Measurements from ENCODE around the gene TP63. TPM values are rescaled to one million over a fixed set of nuclear protein-coding genes. Genes with fewer than 3 reads are reported as not detected.

Gene TP63
- total and polyA plus RNA-seq, 12 donors = 0.11 to 0.84 (median 0.16) TPM; not detected in 1

GRCh38 chr3:189737071-189737470 lies 105.9 kb downstream of the TP63 start:
- H3K4me1 ChIP-seq (replicated peaks in 1 of 2) = no peaks in the 10 kb centered on the region
- no peak for DNase-seq
- TF ChIP-seq POLR2A (IDR thresholded peaks at IDR 0.05) = no peak
- TF ChIP-seq, protein P1, sequence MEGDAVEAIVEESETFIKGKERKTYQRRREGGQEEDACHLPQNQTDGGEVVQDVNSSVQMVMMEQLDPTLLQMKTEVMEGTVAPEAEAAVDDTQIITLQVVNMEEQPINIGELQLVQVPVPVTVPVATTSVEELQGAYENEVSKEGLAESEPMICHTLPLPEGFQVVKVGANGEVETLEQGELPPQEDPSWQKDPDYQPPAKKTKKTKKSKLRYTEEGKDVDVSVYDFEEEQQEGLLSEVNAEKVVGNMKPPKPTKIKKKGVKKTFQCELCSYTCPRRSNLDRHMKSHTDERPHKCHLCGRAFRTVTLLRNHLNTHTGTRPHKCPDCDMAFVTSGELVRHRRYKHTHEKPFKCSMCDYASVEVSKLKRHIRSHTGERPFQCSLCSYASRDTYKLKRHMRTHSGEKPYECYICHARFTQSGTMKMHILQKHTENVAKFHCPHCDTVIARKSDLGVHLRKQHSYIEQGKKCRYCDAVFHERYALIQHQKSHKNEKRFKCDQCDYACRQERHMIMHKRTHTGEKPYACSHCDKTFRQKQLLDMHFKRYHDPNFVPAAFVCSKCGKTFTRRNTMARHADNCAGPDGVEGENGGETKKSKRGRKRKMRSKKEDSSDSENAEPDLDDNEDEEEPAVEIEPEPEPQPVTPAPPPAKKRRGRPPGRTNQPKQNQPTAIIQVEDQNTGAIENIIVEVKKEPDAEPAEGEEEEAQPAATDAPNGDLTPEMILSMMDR (IDR thresholded peaks at IDR 0.05) = no peak
- no peaks in the 10 kb centered on the region for H3K27me3 ChIP-seq
- H3K9me3 ChIP-seq (replicated peaks in 1 of 3) = no peaks in the 10 kb centered on the region
- intact Hi-C loops (cut with DNase I) = no loop called here
- H3K36me3 ChIP-seq (replicated peaks in 1 of 2) = no peaks in the 10 kb centered on the region
- WGBS, 4 donors = 87 to 95% (median 92%) methylated on average over 2 of the region's 2 CpGs
- H3K27ac ChIP-seq = no peak overlapping the region
- H3K4me3 ChIP-seq = no peak overlapping the region

GRCh38 chr3:189737619-189738018 lies 106.4 kb downstream of the TP63 start:
- TF ChIP-seq, protein P1 (IDR thresholded peaks at IDR 0.05) = no peak
- no peak for TF ChIP-seq POLR2A (IDR thresholded peaks at IDR 0.05)
- intact Hi-C loops (cut with DNase I) = no loop called here
- no peaks in the 10 kb centered on the region for H3K27me3 ChIP-seq

DNA sequence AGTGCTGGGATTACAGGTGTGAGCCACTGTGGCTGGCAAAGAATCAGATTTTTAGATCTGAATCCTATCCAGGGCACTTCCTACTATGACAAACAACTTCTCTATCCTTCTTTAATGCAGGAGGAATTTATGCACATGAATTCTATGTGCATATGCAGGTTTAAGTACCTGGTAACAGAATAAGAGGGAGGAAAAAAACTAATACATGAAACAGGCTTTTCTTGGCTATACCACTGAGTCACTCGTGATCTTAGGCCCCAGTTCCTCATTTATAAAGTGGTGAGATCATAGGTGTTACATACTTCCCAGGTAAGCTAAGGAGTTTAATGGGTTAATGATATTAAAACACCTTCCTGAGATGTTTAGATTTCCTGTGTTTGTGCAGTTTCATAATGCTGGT lies 108.2 kb downstream of the TP63 start:
- WGBS, 4 donors = 68 to 78% (median 77%) methylated on average over 1 of the region's 1 CpG
- Histone ChIP-seq H3K27me3 (no peaks in the 10 kb centered on the region), H3K9me3 (replicated peaks in 1 of 3) (no peaks in the 10 kb centered on the region), H3K4me3 (no peak overlapping the region), H3K27ac (no peak overlapping the region), H3K4me1 (replicated peaks in 1 of 2) (no peaks in the 10 kb centered on the region), H3K36me3 (replicated peaks in 1 of 2) (no peaks in the 10 kb centered on the region)
- intact Hi-C loops (cut with DNase I) = no loop called here
- TF ChIP-seq, protein P1 (IDR thresholded peaks at IDR 0.05) = no peak
- TF ChIP-seq POLR2A (IDR thresholded peaks at IDR 0.05) = no peak
- no peak for DNase-seq

More at GRCh38 chr3:189737619-189738018, 106.4 kb downstream of the TP63 start:
- 82 to 90% (median 89%) methylated on average over 2 of the region's 2 CpGs for WGBS, 4 donors
- H3K4me1 ChIP-seq (replicated peaks in 1 of 2) = no peaks in the 10 kb centered on the region
- H3K36me3 ChIP-seq (replicated peaks in 1 of 2) = no peaks in the 10 kb centered on the region
- no peak overlapping the region for H3K27ac ChIP-seq
- DNase-seq = no peak
- H3K4me3 ChIP-seq = no peak overlapping the region
- no peaks in the 10 kb centered on the region for H3K9me3 ChIP-seq (replicated peaks in 1 of 3)

GRCh38 chr3:189740156-189740555 lies 109.0 kb downstream of the TP63 start:
- DNase-seq = no peak
- Histone ChIP-seq H3K27me3 (no peaks in the 10 kb centered on the region), H3K4me1 (replicated peaks in 1 of 2) (no peaks in the 10 kb centered on the region), H3K36me3 (replicated peaks in 1 of 2) (no peaks in the 10 kb centered on the region), H3K9me3 (replicated peaks in 1 of 3) (peaks cover 0 to 4% (median 0%) of the 10 kb centered on the region in 3 donors), H3K27ac (no peak overlapping the region), H3K4me3 (no peak overlapping the region)
- intact Hi-C loops (cut with DNase I) = no loop called here
- 80 to 91% (median 89%) methylated on average over 2 of the region's 2 CpGs for WGBS, 4 donors
- TF ChIP-seq POLR2A (IDR thresholded peaks at IDR 0.05) = no peak

- intact Hi-C loops (cut with DNase I) = no loop called here
- TF ChIP-seq, protein P1 (IDR thresholded peaks at IDR 0.05) = no peak
- TF ChIP-seq POLR2A (IDR thresholded peaks at IDR 0.05) = no peak
- H3K27ac ChIP-seq = no peak overlapping the region
These were observed 113.0 kb downstream of the TP63 start for GRCh38 chr3:189744235-189744634.

More at GRCh38 chr3:189744235-189744634, 113.0 kb downstream of the TP63 start:
- no peak for DNase-seq
- Histone ChIP-seq H3K9me3 (replicated peaks in 1 of 3) (peaks cover 0 to 16% (median 0%) of the 10 kb centered on the region in 3 donors), H3K36me3 (replicated peaks in 1 of 2) (no peaks in the 10 kb centered on the region), H3K4me3 (no peak overlapping the region), H3K27me3 (no peaks in the 10 kb centered on the region), H3K4me1 (replicated peaks in 1 of 2) (no peaks in the 10 kb centered on the region)
- WGBS, 4 donors = 94 to 98% (median 96%) methylated on average over 5 of the region's 5 CpGs

Data from adrenal gland (tissue), 12 donors.